Heart left ventricle (tissue), 13 donors: ENCODE data around the gene ATXN7L1.

Source experiments
- CTCF ChIP-seq, 12 donors: fragments of 200-600 bp; sonication (generic) in 4 of 12; IDR thresholded peaks; one replicate each; pipeline versions ENCODE4 v1.5.0 to v1.8.0; 2018 to 2022; ENCODE audit warnings: antibody characterized with exemption in 12 of 12, mild to moderate bottlenecking in 5 of 12
- POLR2A ChIP-seq, 2 donors: fragments of 450-650 bp; IDR thresholded peaks; one replicate each; pipeline ENCODE4 v1.6.1; 2017; ENCODE audit warnings: antibody characterized with exemption in 2 of 2, mild to moderate bottlenecking in 2 of 2, moderate library complexity in 2 of 2
- donor health status: ischemic (EF 13 %, LVEDD 7.1; RV severe dilation, severe dysfunction).
- donor health status: DM: no; HTN: yes; CAD: no.
- donor health status: DM: no; HTN: no; CAD: no.
- donor health status: ischemic (EF 25% LVEDD 6.9; RV normal size, moderate dysfunction).
- donor health status: ischemic (EF 25% LVEDD 5.7; RV mildly dilated, moderate dysfunction).
- donor health status: ischemic (EF 35%, LVEDD 5.7; RV mildly dilated, moderate dysfunction).
- donor health status: nonischemic (EF 11% LVEDD 7.7; RV severe dilation, severe dysfunction).
- donor health status: DM: yes; HTN: yes; CAD: no.
- donor health status: PGD.
- donor health status: ischemic (EF 29% LVEDD 5.4; RV normal size, mild dysfunction).
- donor health status: nonischemic (EF 23%, LVEDD 6.1; RV moderate dilation, normal function).

DNA sequence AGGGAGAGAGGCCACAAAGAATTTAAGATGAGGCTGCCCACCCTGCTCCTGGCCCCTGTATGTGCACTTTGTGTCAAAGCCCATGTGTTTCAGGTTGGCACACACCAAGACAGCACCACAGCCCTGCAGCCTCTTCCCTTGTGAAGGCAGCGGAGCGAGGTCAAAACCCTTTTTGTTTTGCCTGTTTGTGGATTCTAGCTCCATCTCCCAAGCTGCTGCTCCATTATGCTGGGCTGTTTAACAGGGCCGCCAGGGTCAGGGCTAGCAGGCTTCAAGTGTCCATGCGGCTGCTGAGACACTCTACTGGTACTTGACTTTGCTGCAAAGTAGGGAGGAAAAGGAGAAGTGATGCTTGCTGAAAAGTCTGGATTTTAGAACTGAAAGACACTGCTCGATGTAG is 152.8 kb downstream of the ATXN7L1 start:
- no peak for TF ChIP-seq CTCF (IDR thresholded peaks at IDR 0.05)
- no peak for TF ChIP-seq POLR2A (IDR thresholded peaks at IDR 0.05)
